ENCODE data around the gene MATK.

GRCh38 chr19:3745363-3746045, 40.7 kb downstream of the MATK start:
- TF ChIP-seq POLR2AphosphoS5 (IDR thresholded peaks at IDR 0.05; ENCODE audit: low read depth, low read length) (no peak), POLR2A (IDR thresholded peaks at IDR 0.05; ENCODE audit: low read depth, low read length) (no peak), TAF1 (IDR thresholded peaks at IDR 0.05; ENCODE audit: borderline replicate concordance, low read depth, low read length) (no peak)

All from GM12892 (cell line).